ENCODE measurements around the gene PLPP7. TPM values are rescaled to one million over a fixed set of nuclear protein-coding genes. Genes with fewer than 3 reads are reported as not detected.
A peak's percentile ranks its signal among the peaks of the same experiment; 100 is the strongest.
"Not testable (repeated sequence)": the region's sequence is repeated elsewhere in the genome, so short reads cannot be mapped to it uniquely, and the experiment has no call there.

Gene PLPP7
- total RNA-seq, 3 donors from 2014 or later, result 0.58 to 9.7 (median 1.0) TPM

- TF ChIP-seq CTCF (IDR thresholded peaks at IDR 0.05), result no peak
- Histone ChIP-seq H3K4me3 (no peak overlapping the region), H3K36me3 (ENCODE audit: low read depth) (no peaks in the 10 kb centered on the region), H3K4me1 (ENCODE audit: low read depth) (peaks cover 8% of the 10 kb centered on the region), H3K9me3 (no peaks in the 10 kb centered on the region)
- intact Hi-C loops (cut with DNase I, micrococcal nuclease), result no loop called here
- no peak for ATAC-seq
- DNase-seq, result peak in 1 of 3 donors; percentile 45
Measured at GRCh38 chr9:131258698-131259431, 30.7 kb upstream of the PLPP7 start.

- no peak overlapping the region for H3K4me3 ChIP-seq
- peak in 1 of 3 donors; percentile 49 for DNase-seq
- intact Hi-C loops (cut with DNase I, micrococcal nuclease), result no loop called here
- peaks cover 8% of the 10 kb centered on the region for H3K4me1 ChIP-seq (ENCODE audit: low read depth)
- no peak for TF ChIP-seq CTCF (IDR thresholded peaks at IDR 0.05)
- no peak for ATAC-seq
- H3K36me3 ChIP-seq (ENCODE audit: low read depth), result no peaks in the 10 kb centered on the region
- H3K9me3 ChIP-seq, result no peaks in the 10 kb centered on the region
Measured at GRCh38 chr9:131259432-131259898, 30.1 kb upstream of the PLPP7 start.

- Histone ChIP-seq H3K4me3 (no peak overlapping the region), H3K4me1 (ENCODE audit: low read depth) (peaks cover 8% of the 10 kb centered on the region), H3K9me3 (no peaks in the 10 kb centered on the region), H3K36me3 (ENCODE audit: low read depth) (no peaks in the 10 kb centered on the region)
- intact Hi-C loops (cut with DNase I, micrococcal nuclease), result no loop called here
- no peak for ATAC-seq
- no peak for TF ChIP-seq CTCF (IDR thresholded peaks at IDR 0.05)
- DNase-seq, result no peak
Measured at GRCh38 chr9:131259916-131260597, 29.5 kb upstream of the PLPP7 start.

GRCh38 chr9:131260751-131261452 is 28.6 kb upstream of the PLPP7 start:
- H3K4me3 ChIP-seq, result no peak overlapping the region
- intact Hi-C loops (cut with DNase I, micrococcal nuclease), result no loop called here
- H3K36me3 ChIP-seq (ENCODE audit: low read depth), result no peaks in the 10 kb centered on the region
- no peak for TF ChIP-seq CTCF (IDR thresholded peaks at IDR 0.05)
- H3K4me1 ChIP-seq (ENCODE audit: low read depth), result peaks cover 3% of the 10 kb centered on the region
- ATAC-seq (no peak), DNase-seq (peak in 1 of 3 donors; percentile 46)
- no peaks in the 10 kb centered on the region for H3K9me3 ChIP-seq

GRCh38 chr9:131262327-131263032 is 27.0 kb upstream of the PLPP7 start:
- no peak for TF ChIP-seq CTCF (IDR thresholded peaks at IDR 0.05)
- Histone ChIP-seq H3K9me3 (no peaks in the 10 kb centered on the region), H3K36me3 (ENCODE audit: low read depth) (no peaks in the 10 kb centered on the region), H3K4me3 (no peak overlapping the region), H3K4me1 (ENCODE audit: low read depth) (no peaks in the 10 kb centered on the region)
- intact Hi-C loops (cut with DNase I, micrococcal nuclease), result no loop called here
- DNase-seq (no peak), ATAC-seq (no peak)

- H3K36me3 ChIP-seq (ENCODE audit: low read depth); H3K4me3 ChIP-seq; ATAC-seq; H3K9me3 ChIP-seq; intact Hi-C loops (cut with DNase I, micrococcal nuclease); DNase-seq; H3K4me1 ChIP-seq (ENCODE audit: low read depth): not testable (repeated sequence)
Measured at GRCh38 chr9:131263033-131263343, 26.5 kb upstream of the PLPP7 start.

Data from mucosa of descending colon (tissue), 3 donors.